GM18909 (cell line): ENCODE results near the gene ACP3.
A peak's percentile ranks its signal among the peaks of the same experiment; 100 is the strongest.
"Not testable (repeated sequence)": the region's sequence is repeated elsewhere in the genome, so short reads cannot be mapped to it uniquely, and the experiment has no call there.

Source experiments
- ATAC-seq: cut with Tn5 transposase; IDR thresholded peaks from one replicate; pipeline ENCODE4 v1.9.1; 2021; ENCODE audit warnings: mild to moderate bottlenecking; ENCODE audit not compliant: unreplicated experiment, poor library complexity

ACP3 gene, protein sequence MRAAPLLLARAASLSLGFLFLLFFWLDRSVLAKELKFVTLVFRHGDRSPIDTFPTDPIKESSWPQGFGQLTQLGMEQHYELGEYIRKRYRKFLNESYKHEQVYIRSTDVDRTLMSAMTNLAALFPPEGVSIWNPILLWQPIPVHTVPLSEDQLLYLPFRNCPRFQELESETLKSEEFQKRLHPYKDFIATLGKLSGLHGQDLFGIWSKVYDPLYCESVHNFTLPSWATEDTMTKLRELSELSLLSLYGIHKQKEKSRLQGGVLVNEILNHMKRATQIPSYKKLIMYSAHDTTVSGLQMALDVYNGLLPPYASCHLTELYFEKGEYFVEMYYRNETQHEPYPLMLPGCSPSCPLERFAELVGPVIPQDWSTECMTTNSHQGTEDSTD

GRCh38 chr3:132317229-132317948, at the start of gene ACP3:
ACP3 (plus strand) TSS chr3:132317407; CDS start chr3:132317457, 50 bp downstream.
- peak; percentile 83 for ATAC-seq

DNA sequence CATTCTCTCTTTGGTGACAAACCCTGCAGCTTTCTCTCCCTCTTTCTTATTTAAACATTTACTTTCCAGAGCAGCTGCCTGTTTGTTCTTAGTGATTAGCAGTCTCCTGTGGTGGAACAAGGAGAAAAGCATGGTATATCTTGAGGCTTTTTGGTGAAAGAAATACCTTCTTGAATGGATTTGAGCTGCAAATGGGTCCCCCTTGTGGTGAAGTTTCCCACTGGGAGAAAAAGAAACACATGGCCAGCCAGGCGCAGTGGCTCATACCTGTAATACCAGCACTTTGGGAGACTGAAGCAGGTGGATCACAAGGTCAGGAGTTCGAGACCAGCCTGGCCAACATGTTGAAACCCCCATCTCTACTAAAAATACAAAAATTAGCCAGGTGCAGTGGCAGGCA, 48.3 kb upstream of the ACP3 start:
- ATAC-seq, result no peak

DNA sequence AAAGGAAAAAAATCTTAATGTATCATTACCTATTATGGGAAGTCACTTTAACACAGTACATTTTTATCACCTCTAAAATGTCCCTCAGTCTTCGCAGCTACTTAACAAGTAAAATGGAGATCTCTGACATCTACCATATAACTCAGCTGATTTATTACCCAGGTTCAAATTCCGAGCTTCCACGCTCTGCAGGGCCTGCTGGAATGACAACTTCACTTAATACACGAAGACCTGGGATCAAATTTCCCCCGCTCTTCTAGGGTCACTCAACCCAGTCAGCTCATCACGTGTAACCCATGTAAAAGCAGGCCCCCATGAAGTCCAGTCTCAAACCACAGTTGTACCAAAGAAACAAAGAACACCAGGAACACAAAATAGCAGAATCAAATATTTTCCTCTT, 44.2 kb upstream of the ACP3 start:
- ATAC-seq, result no peak

- no peak for ATAC-seq
Observed at GRCh38 chr3:132276228-132276906, 40.8 kb upstream of the ACP3 start.

DNA sequence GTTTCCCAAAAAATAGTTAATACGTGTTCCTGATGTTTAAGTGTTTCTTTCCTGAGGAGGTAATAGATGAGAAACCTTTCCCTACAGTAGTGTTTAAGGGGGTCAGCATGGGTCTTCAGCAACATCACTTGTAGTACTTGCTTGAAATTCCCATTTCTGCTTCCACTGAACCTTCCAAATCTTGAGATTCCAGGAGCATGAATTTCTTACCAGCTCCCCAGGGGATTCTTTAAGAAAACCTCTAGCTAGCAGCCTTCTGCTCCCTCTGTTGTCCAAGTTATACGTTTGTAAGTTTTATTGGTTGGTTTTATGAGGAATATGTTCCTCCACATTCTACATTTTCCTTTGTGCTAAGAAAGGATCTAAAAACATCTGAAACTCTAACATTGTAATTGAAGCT, 38.2 kb upstream of the ACP3 start:
- no peak for ATAC-seq

GRCh38 chr3:132283440-132283839, 33.8 kb upstream of the ACP3 start:
- ATAC-seq, result peak; percentile 80

- no peak for ATAC-seq
Observed at GRCh38 chr3:132283916-132284405, 33.2 kb upstream of the ACP3 start.

DNA sequence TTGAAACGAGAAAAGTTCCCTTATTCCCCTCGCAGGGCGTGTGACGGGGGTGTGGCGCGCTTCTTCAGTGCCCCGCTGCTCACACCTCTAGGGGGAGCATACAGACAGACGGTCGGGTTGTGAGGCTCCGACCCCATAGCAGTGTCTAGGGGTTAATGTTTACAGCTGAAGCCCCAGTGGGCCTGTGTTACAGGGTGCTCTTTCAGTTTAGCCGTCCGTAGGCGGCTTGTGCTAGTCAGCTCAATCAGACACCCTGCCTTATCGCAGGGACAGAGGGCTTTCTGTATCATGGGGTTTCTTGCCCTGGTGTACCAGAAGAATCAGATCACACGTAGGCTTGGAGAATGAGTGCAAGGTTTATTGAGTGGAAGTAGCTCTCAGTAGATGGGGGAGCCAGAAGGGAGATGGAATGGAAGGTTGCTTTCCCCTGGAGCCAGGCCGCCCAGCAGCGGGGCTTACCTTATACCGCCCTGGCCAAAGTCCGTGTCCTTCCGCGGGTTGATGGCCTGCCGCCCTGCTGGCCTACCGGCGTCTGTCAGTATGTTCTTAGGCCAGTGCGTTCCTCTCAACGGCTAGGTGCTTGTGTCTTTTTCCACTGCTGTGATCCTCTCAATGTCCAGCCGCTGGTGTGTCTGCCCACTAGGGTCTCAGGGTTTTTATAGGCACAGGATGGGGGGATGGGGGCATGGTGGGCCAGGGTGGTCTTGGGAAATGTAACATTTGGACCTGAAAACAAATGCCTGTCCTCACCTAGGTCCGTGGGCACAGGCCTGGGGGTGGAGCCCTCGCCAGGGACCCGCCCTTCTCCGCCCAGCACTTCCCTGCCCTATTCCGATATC, 32.2 kb upstream of the ACP3 start:
- no peak for ATAC-seq

- ATAC-seq, result no peak
Observed at GRCh38 chr3:132285620-132285945, 31.6 kb upstream of the ACP3 start.

DNA sequence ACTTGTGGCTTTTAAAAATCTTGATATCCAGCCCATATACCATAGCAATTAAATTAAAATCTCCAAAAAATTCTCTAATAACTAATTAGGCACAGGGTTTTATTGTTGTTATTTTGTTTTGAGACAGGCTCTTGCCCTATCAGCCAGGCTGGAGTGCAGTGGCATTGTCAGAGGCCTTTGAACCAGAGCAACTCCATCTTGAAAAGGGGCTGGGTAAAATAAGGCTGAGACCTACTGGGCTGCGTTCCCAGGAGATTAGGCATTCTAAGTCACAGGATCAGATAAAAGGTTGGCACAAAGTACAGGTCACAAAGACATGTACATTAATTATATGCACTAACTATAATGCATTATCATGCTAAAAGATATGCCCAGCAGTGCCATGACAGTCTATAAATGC, 31.2 kb upstream of the ACP3 start:
- ATAC-seq, result no peak

- ATAC-seq, result no peak
Observed at GRCh38 chr3:132288357-132288756, 28.9 kb upstream of the ACP3 start.

DNA sequence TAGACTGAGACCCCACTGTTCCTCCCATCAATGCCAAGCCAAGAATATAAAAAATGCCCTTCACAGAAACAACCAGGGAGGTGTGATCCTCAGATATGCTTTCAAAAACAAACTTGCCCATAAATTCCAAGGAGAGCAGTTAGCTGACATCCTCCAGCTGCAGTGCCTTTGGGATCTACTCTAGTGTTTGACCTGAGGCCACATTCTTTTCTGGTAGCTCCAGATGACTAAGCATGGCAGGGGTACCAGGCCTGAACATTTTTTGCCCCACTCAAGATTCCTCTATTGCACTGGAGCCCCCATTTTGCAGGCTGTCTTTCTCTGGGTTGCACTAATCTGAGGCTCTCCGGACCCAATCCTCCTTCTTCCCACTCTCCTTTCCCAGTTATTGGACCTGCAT, 27.9 kb upstream of the ACP3 start:
- no peak for ATAC-seq

GRCh38 chr3:132290833-132291232, 26.4 kb upstream of the ACP3 start:
- no peak for ATAC-seq

DNA sequence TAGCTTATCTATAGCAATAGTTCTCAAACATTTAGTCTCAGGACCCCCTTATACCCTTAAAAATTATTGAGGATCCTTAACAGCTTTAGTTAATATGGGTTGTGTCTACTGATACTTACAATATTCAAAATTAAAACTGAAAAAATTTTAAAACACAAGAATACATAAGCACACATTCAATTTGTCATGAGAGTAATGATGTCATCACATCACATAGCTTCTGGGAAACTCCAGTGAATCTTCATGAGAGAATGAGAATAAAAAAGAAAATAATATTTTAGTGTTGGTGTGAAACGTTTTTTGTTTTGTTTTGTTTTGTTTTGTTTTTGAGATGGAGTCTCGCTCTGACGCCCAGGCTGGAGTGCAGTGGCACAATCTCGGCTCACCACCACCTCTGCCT, 25.2 kb upstream of the ACP3 start:
- ATAC-seq, result no peak

- ATAC-seq, result no peak
Observed at GRCh38 chr3:132293251-132293650, 24.0 kb upstream of the ACP3 start.

GRCh38 chr3:132294906-132295305, 22.3 kb upstream of the ACP3 start:
- ATAC-seq, result no peak

DNA sequence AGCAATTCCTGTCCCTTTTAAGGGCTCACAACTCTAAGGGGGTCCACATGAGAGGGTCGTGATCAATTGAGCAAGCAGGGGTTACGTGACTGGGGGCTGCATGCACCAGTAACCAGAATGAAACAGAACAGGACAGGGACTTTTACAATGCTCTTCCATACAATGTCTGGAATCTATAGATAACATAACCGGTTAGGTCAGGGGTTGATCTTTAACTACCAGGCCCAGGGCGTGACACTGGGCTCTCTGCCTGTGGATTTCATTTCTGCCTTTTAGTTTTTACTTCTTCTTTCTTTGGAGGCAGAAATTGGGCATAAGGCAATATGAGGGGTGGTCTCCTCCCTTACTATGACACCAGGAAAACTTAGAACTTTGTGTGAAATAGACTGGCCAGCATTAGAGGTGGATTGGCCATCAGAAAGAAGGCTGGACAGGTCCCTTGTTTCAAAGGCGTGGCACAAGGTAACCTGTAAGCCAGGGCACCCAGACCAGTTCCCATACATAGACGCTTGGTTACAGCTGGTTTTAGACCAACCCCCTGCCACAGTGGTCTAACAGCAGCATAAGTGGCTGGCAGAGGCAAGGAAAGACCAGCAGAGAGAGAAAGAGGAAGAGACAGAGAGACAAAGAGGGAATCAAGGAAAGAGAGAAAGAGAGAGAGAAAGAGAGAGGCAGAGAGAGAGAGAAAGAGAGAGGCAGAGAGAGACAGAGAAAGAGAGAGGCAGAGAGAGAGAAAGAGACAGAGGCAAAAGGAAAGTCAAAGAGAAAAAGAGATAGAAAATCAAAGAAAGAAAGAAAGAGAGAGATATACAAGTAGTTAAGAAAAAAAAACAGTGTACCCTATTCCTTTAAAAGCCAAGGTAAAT, 13.6 kb upstream of the ACP3 start:
- ATAC-seq, result not testable (repeated sequence)

DNA sequence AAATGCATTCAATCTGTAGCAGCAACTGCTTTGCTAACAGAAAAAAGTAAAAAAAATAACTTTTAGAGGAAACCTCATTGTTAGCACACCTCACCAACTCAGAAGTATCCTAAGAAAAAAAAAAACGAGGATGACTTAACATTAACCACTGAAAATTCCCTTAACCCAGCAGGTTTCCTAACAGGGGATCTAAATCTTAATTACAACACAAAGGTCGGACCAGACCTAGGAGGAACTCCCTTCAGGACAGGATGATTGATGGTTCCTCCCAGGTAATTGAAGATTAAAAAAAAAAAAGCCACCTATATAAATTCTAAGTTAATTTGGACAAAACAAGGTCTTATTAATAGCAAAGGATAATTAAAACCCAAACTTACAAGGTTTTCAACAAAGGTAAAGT, 12.9 kb upstream of the ACP3 start:
- ATAC-seq, result not testable (repeated sequence)

DNA sequence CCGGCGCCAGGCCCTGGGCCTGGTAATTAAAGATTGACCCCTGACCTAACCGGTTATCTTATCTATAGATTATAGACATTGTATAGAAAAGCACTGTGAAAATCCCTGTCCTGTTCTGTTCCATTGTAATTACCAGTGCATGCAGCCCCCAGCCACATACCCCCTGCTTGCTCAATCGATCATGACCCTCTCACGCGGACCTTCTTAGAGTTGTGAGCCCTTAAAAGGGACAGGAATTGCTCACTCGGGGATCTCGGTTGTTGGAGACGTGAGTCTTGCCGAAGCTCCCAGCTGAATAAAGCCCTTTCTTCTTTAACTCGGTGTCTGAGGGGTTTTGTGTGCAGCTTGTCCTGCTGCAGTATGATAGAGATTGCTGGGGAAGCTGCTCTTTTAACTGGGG, 7.2 kb upstream of the ACP3 start:
- ATAC-seq, result not testable (repeated sequence)
